GM10248 (cell line): ENCODE results near the gene CAAP1.
"Not testable (repeated sequence)": the region's sequence is repeated elsewhere in the genome, so short reads cannot be mapped to it uniquely, and the experiment has no call there.

Experiments
- CTCF ChIA-PET: fragments of 300-600 bp; sonication (Branson Sonifier 250); formaldehyde crosslinking; extraction: SDS; loops from one replicate; lab custom pipeline; 2021; ENCODE audit warnings: antibody characterized with exemption; lab: Yijun Ruan, JAX
- POLR2A ChIA-PET: fragments of 350-650 bp; sonication (Branson Sonifier 250); formaldehyde crosslinking; extraction: SDS; loops from one replicate; lab custom pipeline; 2020; ENCODE audit warnings: antibody characterized with exemption; lab: Yijun Ruan, JAX
- DNase-seq: peaks from one replicate; pipeline ENCODE4 v3.0.0; 2012; ENCODE audit errors: extremely low spot score
- CTCF ChIP-seq: IDR thresholded peaks from 2 replicates; pipeline ENCODE4 v1.5.1; 2012; ENCODE audit warnings: mild to moderate bottlenecking, low read depth; ENCODE audit errors: extremely low read depth, missing control alignments, control extremely low read depth

Gene CAAP1

GRCh38 chr9:26893030-26893676 is 551 bp upstream of the CAAP1 start:
- TF ChIP-seq CTCF: no peak
- POLR2A ChIA-PET: no interaction called here
- DNase-seq: no peak
- CTCF ChIA-PET: interaction anchor here (1.0 to 1.6 kb wide), 4 partner anchors 9 to 19 kb away, joined by 3 to 4 read pairs (median 3); no protein-coding TSS in a partner anchor

DNA sequence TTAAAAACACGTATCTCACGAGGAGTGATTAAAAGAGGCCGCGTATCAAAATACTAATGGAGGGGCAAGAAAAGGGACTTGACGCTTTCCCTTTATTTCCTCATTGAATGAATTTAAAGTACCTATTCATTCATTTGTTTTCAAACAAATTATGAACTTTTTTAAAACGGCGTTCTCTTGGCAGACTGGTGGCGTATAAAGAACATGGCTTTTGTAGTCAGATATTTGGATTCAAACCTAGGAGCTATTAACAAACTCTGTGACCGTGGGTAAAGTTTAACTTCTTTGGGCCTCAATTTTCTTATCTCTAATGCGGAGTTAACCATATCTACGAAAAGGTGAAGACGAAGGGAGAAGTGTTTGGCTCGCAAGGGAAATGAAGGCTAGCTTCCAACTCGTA is 876 bp downstream of the CAAP1 start:
- ChIA-PET CTCF (interaction anchor here (0.9 to 1.9 kb wide), 6 partner anchors 8 to 98 kb away, joined by 3 to 5 read pairs (median 3); no protein-coding TSS in a partner anchor), POLR2A (interaction anchor here (1.2 kb wide), 1 partner anchor 55 kb away, joined by 4 read pairs; the partner anchor contains the start of gene PLAA)
- DNase-seq: peak; percentile 15
- no peak for TF ChIP-seq CTCF

- CTCF ChIA-PET: interaction anchor here (1.4 to 2.3 kb wide), 3 partner anchors 10 to 32 kb away, joined by 3 to 5 read pairs (median 3); no protein-coding TSS in a partner anchor
- POLR2A ChIA-PET: no interaction called here
Measured at GRCh38 chr9:26888271-26888670, 4.3 kb downstream of the CAAP1 start.

GRCh38 chr9:26882154-26882553 is 10.4 kb downstream of the CAAP1 start:
- ChIA-PET CTCF (interaction anchor here (0.8 to 1.9 kb wide), 2 partner anchors 9 to 18 kb away, joined by 3 to 5 read pairs; no protein-coding TSS in a partner anchor), POLR2A (no interaction called here)
- DNase-seq: no peak
- no peak for TF ChIP-seq CTCF

More at GRCh38 chr9:26888271-26888670, 4.3 kb downstream of the CAAP1 start:
- DNase-seq: no peak
- TF ChIP-seq CTCF: no peak

DNA sequence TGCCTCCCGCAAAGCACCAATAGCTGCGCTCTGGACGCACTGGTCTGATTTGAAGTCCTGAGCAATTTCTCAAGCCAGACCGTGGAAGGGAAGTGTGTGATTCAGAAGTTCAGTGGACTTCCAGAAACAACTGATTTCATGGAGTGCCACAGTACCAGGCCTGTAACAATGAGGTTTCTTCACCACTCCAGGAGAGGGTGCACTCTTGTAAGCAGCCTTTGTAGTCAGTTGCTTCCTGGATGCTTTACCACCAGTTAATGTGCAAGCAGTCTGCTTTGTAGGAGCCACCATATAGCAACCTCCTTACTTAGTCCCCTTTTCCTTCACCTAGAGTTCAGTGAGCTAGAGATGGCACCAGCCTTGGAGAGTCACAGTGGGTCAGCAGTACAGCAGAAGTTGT is 12.3 kb downstream of the CAAP1 start:
- ChIA-PET POLR2A (no interaction called here), CTCF (no interaction called here)
- TF ChIP-seq CTCF: no peak
- DNase-seq: no peak

GRCh38 chr9:26875155-26875554 is 17.4 kb downstream of the CAAP1 start:
- CTCF ChIA-PET: interaction anchor here (0.9 to 1.6 kb wide), 4 partner anchors 9 to 18 kb away, joined by 3 to 5 read pairs (median 3); no protein-coding TSS in a partner anchor
- POLR2A ChIA-PET, DNase-seq: not testable (repeated sequence)

- no peak for DNase-seq
- ChIA-PET POLR2A (no interaction called here), CTCF (no interaction called here)
- TF ChIP-seq CTCF: no peak
Measured at GRCh38 chr9:26870292-26870691, 22.3 kb downstream of the CAAP1 start.
